Measurements from ENCODE around the gene ZNF180. TPM values are rescaled to one million over a fixed set of nuclear protein-coding genes. Genes with fewer than 3 reads are reported as not detected.

Gene ZNF180
- total and polyA plus RNA-seq, 8 donors: 6.0 to 16.6 (median 15.2) TPM

DNA sequence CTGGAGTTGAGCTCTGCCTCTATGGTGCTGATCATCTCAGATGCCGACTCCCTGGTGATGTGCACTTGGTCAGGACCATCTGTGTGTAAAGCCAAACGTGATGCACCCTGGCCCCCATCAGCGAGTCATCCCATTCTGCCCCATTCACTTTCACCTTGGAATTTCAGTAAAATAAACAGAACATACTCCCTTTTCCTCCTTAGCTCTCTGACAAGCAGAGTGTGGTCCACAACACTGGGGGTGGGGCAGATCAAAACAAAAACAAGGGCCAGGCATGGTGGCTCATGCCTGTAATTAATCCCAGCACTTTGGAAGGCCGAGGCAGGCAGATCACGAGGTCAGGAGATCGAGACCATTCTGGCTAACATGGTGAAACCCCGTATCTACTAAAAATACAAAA lies 16.8 kb upstream of the ZNF180 start:
- intact Hi-C loops (cut with DNase I): no loop called here
- no peaks in the 10 kb centered on the region for H3K4me1 ChIP-seq
- TF ChIP-seq, protein P1, sequence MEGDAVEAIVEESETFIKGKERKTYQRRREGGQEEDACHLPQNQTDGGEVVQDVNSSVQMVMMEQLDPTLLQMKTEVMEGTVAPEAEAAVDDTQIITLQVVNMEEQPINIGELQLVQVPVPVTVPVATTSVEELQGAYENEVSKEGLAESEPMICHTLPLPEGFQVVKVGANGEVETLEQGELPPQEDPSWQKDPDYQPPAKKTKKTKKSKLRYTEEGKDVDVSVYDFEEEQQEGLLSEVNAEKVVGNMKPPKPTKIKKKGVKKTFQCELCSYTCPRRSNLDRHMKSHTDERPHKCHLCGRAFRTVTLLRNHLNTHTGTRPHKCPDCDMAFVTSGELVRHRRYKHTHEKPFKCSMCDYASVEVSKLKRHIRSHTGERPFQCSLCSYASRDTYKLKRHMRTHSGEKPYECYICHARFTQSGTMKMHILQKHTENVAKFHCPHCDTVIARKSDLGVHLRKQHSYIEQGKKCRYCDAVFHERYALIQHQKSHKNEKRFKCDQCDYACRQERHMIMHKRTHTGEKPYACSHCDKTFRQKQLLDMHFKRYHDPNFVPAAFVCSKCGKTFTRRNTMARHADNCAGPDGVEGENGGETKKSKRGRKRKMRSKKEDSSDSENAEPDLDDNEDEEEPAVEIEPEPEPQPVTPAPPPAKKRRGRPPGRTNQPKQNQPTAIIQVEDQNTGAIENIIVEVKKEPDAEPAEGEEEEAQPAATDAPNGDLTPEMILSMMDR (IDR thresholded peaks at IDR 0.05): no peak
- peaks cover 0 to 11% of the 10 kb centered on the region in 2 donors for H3K27me3 ChIP-seq
- DNase-seq (no peak), ATAC-seq (no peak)
- H3K4me3 ChIP-seq: no peak overlapping the region
- H3K27ac ChIP-seq: no peak overlapping the region
- H3K36me3 ChIP-seq: no peaks in the 10 kb centered on the region
- peaks cover 0 to 9% of the 10 kb centered on the region in 2 donors for H3K9me3 ChIP-seq

DNA sequence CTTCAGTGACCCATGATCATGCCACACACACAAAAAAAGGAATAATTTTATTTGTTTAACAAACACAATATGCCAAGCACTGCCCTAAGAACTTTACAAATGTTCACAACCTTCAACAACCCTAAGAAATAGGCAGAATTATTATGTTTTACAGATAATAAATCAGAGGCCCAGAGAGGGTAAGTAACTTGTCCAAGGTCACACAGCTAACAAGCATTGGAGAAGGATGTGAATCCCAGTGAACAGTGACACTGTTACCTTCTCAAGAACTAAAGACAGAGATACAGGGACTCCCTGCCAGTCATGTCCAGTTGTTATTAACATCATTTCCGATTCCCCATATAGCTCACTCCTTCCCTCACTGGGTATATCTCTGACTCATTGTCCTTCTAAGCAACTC lies 15.6 kb upstream of the ZNF180 start:
- Histone ChIP-seq H3K4me1 (no peaks in the 10 kb centered on the region), H3K27me3 (peaks cover 0 to 19% of the 10 kb centered on the region in 2 donors), H3K27ac (no peak overlapping the region), H3K36me3 (no peaks in the 10 kb centered on the region), H3K9me3 (peaks cover 0 to 11% of the 10 kb centered on the region in 2 donors), H3K4me3 (no peak overlapping the region)
- ATAC-seq: no peak
- intact Hi-C loops (cut with DNase I): no loop called here
- TF ChIP-seq, protein P1 (IDR thresholded peaks at IDR 0.05): no peak
- DNase-seq: no peak

DNA sequence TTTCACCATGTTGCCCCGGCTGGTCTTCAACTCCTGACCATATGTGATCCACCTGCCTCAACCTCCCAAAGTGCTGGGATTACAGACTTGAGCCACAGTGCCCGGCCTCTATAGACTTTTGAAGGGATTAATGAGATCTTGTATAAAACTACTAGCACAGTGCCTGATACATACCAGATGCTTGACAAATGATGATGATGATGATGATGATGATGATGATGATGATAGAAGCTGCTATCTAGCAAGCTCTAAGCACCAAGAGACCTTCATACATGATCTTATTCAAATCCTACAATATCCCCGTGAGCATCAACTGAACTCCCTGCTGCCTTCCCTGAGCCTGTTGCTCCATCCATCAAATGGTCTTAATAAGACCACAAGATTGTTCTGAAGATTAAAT lies 14.7 kb upstream of the ZNF180 start:
- H3K36me3 ChIP-seq: no peaks in the 10 kb centered on the region
- H3K9me3 ChIP-seq: peaks cover 0 to 10% of the 10 kb centered on the region in 2 donors
- intact Hi-C loops (cut with DNase I): no loop called here
- TF ChIP-seq, protein P1 (IDR thresholded peaks at IDR 0.05): no peak
- no peak overlapping the region for H3K27ac ChIP-seq
- no peak for ATAC-seq
- no peak overlapping the region for H3K4me3 ChIP-seq
- H3K27me3 ChIP-seq: peaks cover 0 to 19% of the 10 kb centered on the region in 2 donors
- DNase-seq: no peak
- no peaks in the 10 kb centered on the region for H3K4me1 ChIP-seq

DNA sequence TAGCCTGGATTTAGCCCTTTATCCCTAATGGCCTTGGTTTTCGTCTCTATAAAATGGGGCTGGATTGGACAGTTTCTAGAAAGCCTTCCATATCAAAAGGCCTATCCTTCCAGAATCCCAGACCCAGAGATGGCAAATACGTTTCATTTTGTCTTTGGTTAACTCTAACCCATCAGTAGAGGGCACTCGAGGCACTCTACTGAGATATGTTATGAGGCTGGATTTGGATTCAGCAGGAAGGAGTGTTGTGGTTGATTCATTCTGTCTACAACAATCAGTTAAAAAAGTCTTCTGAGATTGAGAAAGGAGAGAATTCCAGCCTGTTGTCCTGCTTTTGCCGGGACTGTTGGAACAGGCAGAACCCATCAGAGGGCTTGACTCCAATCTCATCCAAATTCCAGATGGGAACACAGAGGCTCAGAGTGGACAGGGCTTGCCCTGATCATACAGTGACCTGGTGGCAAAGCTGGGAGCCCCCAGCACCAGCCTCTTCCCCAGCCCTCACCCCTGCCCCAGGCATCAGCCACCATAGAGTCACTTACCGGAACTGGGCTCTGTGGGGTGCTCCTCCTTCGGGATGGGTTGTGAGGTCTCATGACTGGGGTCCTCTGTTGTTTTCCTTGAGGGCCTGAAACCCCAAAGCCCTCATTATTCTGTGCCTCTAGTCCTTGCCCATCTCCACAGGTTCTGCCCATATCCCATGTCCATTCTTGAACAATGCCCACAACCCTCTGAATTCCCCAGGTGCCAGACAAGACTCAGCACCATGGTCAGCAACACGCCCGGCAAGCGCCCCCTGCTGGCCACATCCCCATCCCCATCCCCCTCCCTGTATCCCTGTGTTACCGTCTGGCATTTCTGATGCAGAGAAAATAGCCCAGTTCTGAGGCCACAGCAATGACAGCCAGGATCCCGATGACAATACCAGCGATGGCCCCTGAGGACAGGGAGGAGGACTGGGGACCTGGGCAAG lies 12.3 kb upstream of the ZNF180 start:
- DNase-seq (no peak), ATAC-seq (peak; percentile 45)
- intact Hi-C loops (cut with DNase I): no loop called here
- no peaks in the 10 kb centered on the region for H3K4me1 ChIP-seq
- H3K36me3 ChIP-seq: no peaks in the 10 kb centered on the region
- TF ChIP-seq, protein P1 (IDR thresholded peaks at IDR 0.05): peak in 1 of 2 donors; percentile 25
- peaks cover 0 to 11% of the 10 kb centered on the region in 2 donors for H3K9me3 ChIP-seq
- peaks cover 0 to 26% of the 10 kb centered on the region in 2 donors for H3K27me3 ChIP-seq
- no peak overlapping the region for H3K4me3 ChIP-seq
- no peak overlapping the region for H3K27ac ChIP-seq

DNA sequence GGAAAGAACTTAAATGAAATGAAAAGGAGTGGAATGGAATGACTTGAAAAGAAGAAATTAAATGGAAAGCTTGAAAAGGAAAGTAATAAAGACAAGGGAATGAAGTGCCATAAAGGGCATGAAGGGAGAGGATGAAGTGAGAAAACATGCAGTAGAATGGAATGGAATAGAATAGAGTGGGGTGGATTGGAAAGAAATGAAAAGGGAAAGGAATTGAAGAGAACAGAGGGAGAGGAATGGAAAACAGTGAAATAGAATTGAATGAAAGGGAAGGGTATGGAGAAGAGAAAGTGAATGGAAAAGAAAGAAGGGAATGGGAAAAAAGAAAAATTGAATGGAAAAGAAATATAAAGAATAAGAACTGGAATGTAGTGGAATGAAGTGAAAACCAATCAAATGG lies 9.2 kb upstream of the ZNF180 start:
- DNase-seq (no peak), ATAC-seq (no peak)
- intact Hi-C loops (cut with DNase I): no loop called here
- Histone ChIP-seq H3K27me3 (peaks cover 0 to 38% of the 10 kb centered on the region in 2 donors), H3K4me3 (no peak overlapping the region), H3K36me3 (no peaks in the 10 kb centered on the region), H3K4me1 (no peaks in the 10 kb centered on the region), H3K27ac (no peak overlapping the region), H3K9me3 (peaks cover 0 to 15% of the 10 kb centered on the region in 2 donors)
- TF ChIP-seq, protein P1 (IDR thresholded peaks at IDR 0.05): no peak

All from left lung (tissue), 10 donors.